MM.1S (cell line): ENCODE measurements around the gene AK9.

Experiments
- DNase-seq: peaks from one replicate; pipeline ENCODE4 v3.0.0-alpha.2; 2015
- H2AFZ ChIP-seq: fragments of 300-600 bp; sonication (generic); 2 replicates; pipeline ENCODE4 v1.6.0; 2016; ENCODE audit warnings: antibody characterized with exemption, low read length
- H3F3A ChIP-seq: fragments of 300-600 bp; sonication (generic); 2 replicates; pipeline ENCODE4 v1.6.1; 2016; ENCODE audit warnings: mild to moderate bottlenecking, antibody characterized with exemption, low read length, moderate library complexity, mixed read lengths; ENCODE audit not compliant: insufficient read depth
- H3K27ac ChIP-seq: fragments of 300-600 bp; sonication (generic); 2 replicates; pipeline ENCODE4 v1.5.1; 2016; ENCODE audit warnings: mild to moderate bottlenecking, low read length
- H3K27me3 ChIP-seq: fragments of 300-600 bp; sonication (generic); replicated peaks from 2 replicates; pipeline ENCODE4 v1.6.0; 2016; ENCODE audit warnings: low read length; ENCODE audit not compliant: insufficient read depth
- H3K36me3 ChIP-seq: fragments of 300-600 bp; sonication (generic); replicated peaks from 2 replicates; pipeline ENCODE4 v1.6.1; 2016; ENCODE audit warnings: mild to moderate bottlenecking, low read length, mixed read lengths; ENCODE audit not compliant: insufficient read depth
- H3K4me1 ChIP-seq: fragments of 300-600 bp; sonication (generic); 2 replicates; pipeline ENCODE4 v1.6.1; 2016; ENCODE audit warnings: low read length, mixed read lengths
- H3K4me2 ChIP-seq: fragments of 300-600 bp; sonication (generic); 2 replicates; pipeline ENCODE4 v1.6.0; 2016; ENCODE audit warnings: low read depth, low read length
- H3K4me3 ChIP-seq: fragments of 300-600 bp; sonication (generic); 2 replicates; pipeline ENCODE4 v1.5.1; 2016; ENCODE audit warnings: low read length, mixed read lengths
- H3K79me2 ChIP-seq: fragments of 300-600 bp; sonication (generic); 2 replicates; pipeline ENCODE4 v1.6.1; 2016; ENCODE audit warnings: mixed run types, low read length, mixed read lengths
- H3K9ac ChIP-seq: fragments of 300-600 bp; sonication (generic); 2 replicates; pipeline ENCODE4 v1.6.1; 2016; ENCODE audit warnings: low read length, mixed read lengths
- H3K9me2 ChIP-seq: fragments of 300-600 bp; sonication (generic); replicated peaks from 2 replicates; pipeline ENCODE4 v1.6.1; 2016; ENCODE audit warnings: mild to moderate bottlenecking, low read length, mixed read lengths; ENCODE audit not compliant: insufficient read depth
- H3K9me3 ChIP-seq: fragments of 300-600 bp; sonication (generic); replicated peaks from 2 replicates; pipeline ENCODE4 v1.6.1; 2016; ENCODE audit warnings: mild to moderate bottlenecking, low read length, mixed read lengths; ENCODE audit not compliant: insufficient read depth
- H4K20me1 ChIP-seq: fragments of 300-600 bp; sonication (generic); 2 replicates; pipeline ENCODE4 v1.6.1; 2016; ENCODE audit warnings: mild to moderate bottlenecking, low read length, moderate library complexity, mixed read lengths; ENCODE audit not compliant: insufficient read depth
- EZH2 ChIP-seq: fragments of 300-600 bp; sonication (generic); optimal IDR thresholded peaks from 2 replicates; pipeline ENCODE3; 2017; ENCODE audit warnings: low read depth, mild to moderate bottlenecking, antibody characterized with exemption, low read length, mixed read lengths
- EZH2phosphoT487 ChIP-seq: fragments of 300-600 bp; sonication (generic); IDR thresholded peaks from 2 replicates; pipeline ENCODE4 v1.6.1; 2018; ENCODE audit warnings: antibody characterized with exemption, low read length
- TF ChIP-seq, protein P1 (sequence below): fragments of 300-600 bp; sonication (generic); IDR thresholded peaks from 2 replicates; pipeline ENCODE4 v1.5.1; 2016; ENCODE audit warnings: antibody characterized with exemption, low read length, mixed read lengths

Gene AK9

DNA sequence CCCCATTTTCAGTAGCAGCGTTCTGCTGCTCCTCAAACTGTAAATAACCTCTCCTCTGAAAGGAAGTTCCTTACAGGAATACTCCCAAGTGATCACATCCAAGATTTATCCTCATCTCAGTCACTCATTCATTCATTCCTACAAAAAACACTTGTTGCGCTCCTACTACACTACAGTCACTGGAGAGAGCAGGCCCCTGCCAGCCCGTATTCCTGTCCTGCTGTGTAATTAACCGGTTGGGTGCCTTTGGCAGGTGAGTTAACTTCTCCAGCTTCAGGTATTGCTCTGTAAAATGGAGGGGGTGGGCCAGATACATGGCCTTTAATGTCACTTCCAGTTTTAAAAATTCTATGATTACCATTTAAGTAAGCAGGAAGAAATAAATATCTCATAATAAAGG, 192.9 kb downstream of the AK9 start:
- no peaks in the 10 kb centered on the region for H3K36me3 ChIP-seq
- H3K4me1 ChIP-seq = no peaks in the 10 kb centered on the region
- no peak overlapping the region for H3K9ac ChIP-seq
- no peak for TF ChIP-seq EZH2phosphoT487
- no peak for TF ChIP-seq EZH2
- TF ChIP-seq, protein P1, sequence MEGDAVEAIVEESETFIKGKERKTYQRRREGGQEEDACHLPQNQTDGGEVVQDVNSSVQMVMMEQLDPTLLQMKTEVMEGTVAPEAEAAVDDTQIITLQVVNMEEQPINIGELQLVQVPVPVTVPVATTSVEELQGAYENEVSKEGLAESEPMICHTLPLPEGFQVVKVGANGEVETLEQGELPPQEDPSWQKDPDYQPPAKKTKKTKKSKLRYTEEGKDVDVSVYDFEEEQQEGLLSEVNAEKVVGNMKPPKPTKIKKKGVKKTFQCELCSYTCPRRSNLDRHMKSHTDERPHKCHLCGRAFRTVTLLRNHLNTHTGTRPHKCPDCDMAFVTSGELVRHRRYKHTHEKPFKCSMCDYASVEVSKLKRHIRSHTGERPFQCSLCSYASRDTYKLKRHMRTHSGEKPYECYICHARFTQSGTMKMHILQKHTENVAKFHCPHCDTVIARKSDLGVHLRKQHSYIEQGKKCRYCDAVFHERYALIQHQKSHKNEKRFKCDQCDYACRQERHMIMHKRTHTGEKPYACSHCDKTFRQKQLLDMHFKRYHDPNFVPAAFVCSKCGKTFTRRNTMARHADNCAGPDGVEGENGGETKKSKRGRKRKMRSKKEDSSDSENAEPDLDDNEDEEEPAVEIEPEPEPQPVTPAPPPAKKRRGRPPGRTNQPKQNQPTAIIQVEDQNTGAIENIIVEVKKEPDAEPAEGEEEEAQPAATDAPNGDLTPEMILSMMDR = no peak
- no peak overlapping the region for H2AFZ ChIP-seq
- H4K20me1 ChIP-seq = no peaks in the 10 kb centered on the region
- H3K79me2 ChIP-seq = no peaks in the 10 kb centered on the region
- no peak overlapping the region for H3K4me3 ChIP-seq
- H3K27ac ChIP-seq = no peak overlapping the region
- no peak overlapping the region for H3K4me2 ChIP-seq
- H3F3A ChIP-seq = no peaks in the 10 kb centered on the region
- no peaks in the 10 kb centered on the region for H3K9me3 ChIP-seq
- no peaks in the 10 kb centered on the region for H3K9me2 ChIP-seq
- no peak for DNase-seq
- H3K27me3 ChIP-seq = no peaks in the 10 kb centered on the region

DNA sequence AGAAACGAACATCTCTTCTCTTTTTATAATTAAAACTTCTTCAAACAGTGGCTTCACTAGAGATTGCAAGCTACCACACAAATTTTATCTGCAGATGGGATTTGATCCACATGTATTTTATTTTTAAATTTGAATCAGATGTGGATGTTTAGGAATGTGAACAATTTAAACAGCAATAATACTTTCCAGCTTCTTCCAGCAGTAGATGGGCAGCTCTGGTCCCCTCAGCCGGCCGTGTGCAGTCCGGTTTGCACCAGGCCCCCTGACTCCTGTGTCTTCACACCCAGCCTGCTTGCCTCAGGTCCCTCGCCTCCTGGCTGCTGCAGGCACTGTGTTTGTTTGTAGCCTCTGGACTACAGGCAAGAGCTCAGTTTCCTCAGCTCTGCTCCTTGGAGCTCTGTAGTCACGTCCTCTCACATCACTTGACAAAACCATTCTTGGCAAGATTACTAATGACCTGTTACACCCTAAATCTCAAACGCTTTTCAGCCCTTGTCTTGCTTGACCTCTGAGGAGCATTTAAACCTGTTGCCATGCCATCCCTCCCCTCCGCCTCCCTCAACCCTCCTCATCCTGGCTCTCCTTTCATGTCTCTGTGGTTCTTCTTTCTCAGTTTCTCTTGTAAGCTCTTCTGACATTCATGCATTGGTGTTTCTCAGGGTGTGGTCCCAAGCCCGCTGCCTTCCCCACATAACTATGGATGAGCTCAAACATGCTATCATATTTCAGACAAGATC, 194.8 kb downstream of the AK9 start:
- Histone ChIP-seq H2AFZ (no peak overlapping the region), H3K9me3 (no peaks in the 10 kb centered on the region), H3K36me3 (no peaks in the 10 kb centered on the region), H3K27me3 (no peaks in the 10 kb centered on the region), H3K27ac (no peak overlapping the region), H3K4me3 (no peak overlapping the region), H3K9ac (no peak overlapping the region), H3K9me2 (no peaks in the 10 kb centered on the region), H3K4me1 (peaks cover 10% of the 10 kb centered on the region), H3F3A (no peaks in the 10 kb centered on the region), H4K20me1 (no peaks in the 10 kb centered on the region), H3K4me2 (no peak overlapping the region), H3K79me2 (no peaks in the 10 kb centered on the region)
- DNase-seq = no peak
- TF ChIP-seq, protein P1 = no peak
- TF ChIP-seq EZH2 = no peak
- no peak for TF ChIP-seq EZH2phosphoT487

DNA sequence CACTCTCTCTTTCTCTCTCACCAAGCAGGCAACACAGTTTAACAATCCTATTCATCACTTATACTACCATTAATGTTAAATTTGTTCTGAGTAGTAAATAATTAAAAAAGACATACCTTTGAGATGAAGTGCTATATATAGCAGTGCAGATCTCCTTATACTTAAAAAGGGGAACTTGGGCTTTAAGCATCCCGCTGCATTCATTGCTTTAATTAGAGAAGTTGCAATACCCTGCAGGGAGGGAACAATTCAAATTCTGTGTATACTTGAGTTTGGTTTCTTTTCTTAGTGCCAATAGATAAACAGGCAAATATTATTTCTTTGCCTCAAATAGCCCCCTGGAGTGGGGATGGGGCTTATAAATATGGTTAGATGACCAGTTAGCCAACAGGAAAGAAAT, 197.1 kb downstream of the AK9 start:
- Histone ChIP-seq H4K20me1 (no peaks in the 10 kb centered on the region), H3K4me2 (no peak overlapping the region), H3K4me3 (no peak overlapping the region), H3K4me1 (peaks cover 17% of the 10 kb centered on the region), H3K36me3 (no peaks in the 10 kb centered on the region), H3K79me2 (no peaks in the 10 kb centered on the region), H3K9ac (no peak overlapping the region), H3F3A (0 out of 2 replicates have a peak, but pooled peaks cover 4% of the 10 kb centered on the region), H3K27me3 (no peaks in the 10 kb centered on the region), H3K9me2 (no peaks in the 10 kb centered on the region), H3K9me3 (no peaks in the 10 kb centered on the region), H3K27ac (no peak overlapping the region), H2AFZ (no peak overlapping the region)
- TF ChIP-seq EZH2 (no peak), EZH2phosphoT487 (no peak)
- TF ChIP-seq, protein P1 = no peak
- no peak for DNase-seq
